Astrocyte of the spinal cord (primary cell): ENCODE data around the gene ADIPOR1.

Source experiments
- DNase-seq: peaks from one replicate; pipeline ENCODE4 v3.0.0; 2011; ENCODE audit warnings: low read depth, low spot score
- H3K4me3 ChIP-seq: 2 replicates; pipeline ENCODE4 v1.5.1; 2011; ENCODE audit warnings: low read depth, mild to moderate bottlenecking, low read length, moderate library complexity
- in situ Hi-C: cut with HindIII; loops from 2 replicates; pipeline ENCODE4 v1.10.0; 2017; ENCODE audit warnings: low sequenced_read_pairs
- TF ChIP-seq, protein P1 (sequence below): IDR thresholded peaks from 2 replicates; pipeline ENCODE4 v1.5.1; 2012; ENCODE audit warnings: low read depth, mild to moderate bottlenecking, low read length, inconsistent platforms

ADIPOR1 gene

DNA sequence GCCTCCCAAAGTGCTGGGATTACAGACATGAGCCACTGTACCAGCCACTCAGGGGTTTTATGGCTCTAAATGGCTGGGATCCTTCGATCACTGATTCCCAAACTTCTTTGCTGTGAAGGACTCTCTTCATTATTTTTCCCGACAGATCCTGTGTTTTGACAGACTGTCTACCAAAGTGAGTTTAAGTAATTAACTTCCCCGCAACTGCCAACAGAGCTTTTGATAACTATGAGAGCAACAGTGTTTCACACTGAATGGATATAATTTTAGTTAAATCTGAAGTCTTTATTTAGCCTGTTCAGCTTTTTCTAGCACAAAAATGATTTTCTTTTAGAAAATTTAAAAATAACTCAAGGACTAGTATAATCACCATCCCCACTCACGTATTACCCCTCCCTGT is 56.6 kb downstream of the ADIPOR1 start:
- no peak for DNase-seq
- H3K4me3 ChIP-seq, result no peak overlapping the region
- TF ChIP-seq, protein P1, sequence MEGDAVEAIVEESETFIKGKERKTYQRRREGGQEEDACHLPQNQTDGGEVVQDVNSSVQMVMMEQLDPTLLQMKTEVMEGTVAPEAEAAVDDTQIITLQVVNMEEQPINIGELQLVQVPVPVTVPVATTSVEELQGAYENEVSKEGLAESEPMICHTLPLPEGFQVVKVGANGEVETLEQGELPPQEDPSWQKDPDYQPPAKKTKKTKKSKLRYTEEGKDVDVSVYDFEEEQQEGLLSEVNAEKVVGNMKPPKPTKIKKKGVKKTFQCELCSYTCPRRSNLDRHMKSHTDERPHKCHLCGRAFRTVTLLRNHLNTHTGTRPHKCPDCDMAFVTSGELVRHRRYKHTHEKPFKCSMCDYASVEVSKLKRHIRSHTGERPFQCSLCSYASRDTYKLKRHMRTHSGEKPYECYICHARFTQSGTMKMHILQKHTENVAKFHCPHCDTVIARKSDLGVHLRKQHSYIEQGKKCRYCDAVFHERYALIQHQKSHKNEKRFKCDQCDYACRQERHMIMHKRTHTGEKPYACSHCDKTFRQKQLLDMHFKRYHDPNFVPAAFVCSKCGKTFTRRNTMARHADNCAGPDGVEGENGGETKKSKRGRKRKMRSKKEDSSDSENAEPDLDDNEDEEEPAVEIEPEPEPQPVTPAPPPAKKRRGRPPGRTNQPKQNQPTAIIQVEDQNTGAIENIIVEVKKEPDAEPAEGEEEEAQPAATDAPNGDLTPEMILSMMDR, result no peak
- in situ Hi-C loops, result no loop called here

DNA sequence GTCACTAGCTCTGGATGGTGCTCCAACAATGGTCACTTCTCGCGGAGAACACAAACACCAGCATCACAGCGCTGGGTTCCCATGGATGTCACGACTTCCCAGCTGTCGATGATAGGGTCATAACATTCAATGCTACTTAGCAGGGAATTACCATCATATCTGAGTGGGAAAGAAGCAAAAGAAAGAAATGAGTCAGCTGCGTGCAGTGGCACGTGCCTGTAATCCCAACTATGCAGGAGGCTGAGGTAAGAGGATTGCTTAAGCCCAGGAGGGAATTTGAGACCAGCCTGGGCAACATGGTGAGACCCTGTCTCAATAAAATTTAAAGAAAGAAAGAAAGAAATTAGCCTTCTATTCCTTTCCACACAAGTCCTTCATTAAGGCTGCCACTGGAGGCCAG is 65.6 kb downstream of the ADIPOR1 start:
- in situ Hi-C loops, result no loop called here
- TF ChIP-seq, protein P1, result no peak
- no peak overlapping the region for H3K4me3 ChIP-seq
- DNase-seq, result no peak
